Calu3 (cell line): ENCODE measurements around the gene APBA2. TPM values are rescaled to one million over a fixed set of nuclear protein-coding genes. Genes with fewer than 3 reads are reported as not detected.

Experiments
- BruUV-seq: library from RNA; stranded (reverse); fragments of 400-500 nt; replicated peaks from 2 replicates; lab custom pipeline; 2021; lab: Mats Ljungman, UMichigan
- CTCF ChIA-PET: fragments of 300-600 bp; sonication (Branson Sonifier 250); formaldehyde crosslinking; loops from one replicate; lab custom pipeline; 2022; ENCODE audit warnings: antibody characterized with exemption; lab: Charles Lee
- DNase-seq: peaks from one replicate; pipeline ENCODE4 v3.0.0; 2022
- H3K27ac Mint-ChIP-seq: one replicate; pipeline ENCODE4 v1.8.0; 2022; ENCODE audit warnings: mixed read lengths; ENCODE audit not compliant: unreplicated experiment
- H3K27me3 Mint-ChIP-seq: one replicate; pipeline ENCODE4 v1.8.0; 2022; ENCODE audit warnings: mixed read lengths; ENCODE audit not compliant: unreplicated experiment
- H3K36me3 Mint-ChIP-seq: one replicate; pipeline ENCODE4 v1.8.0; 2022; ENCODE audit warnings: mild to moderate bottlenecking, moderate library complexity, mixed read lengths; ENCODE audit not compliant: insufficient read depth, unreplicated experiment
- H3K4me1 Mint-ChIP-seq: one replicate; pipeline ENCODE4 v1.8.0; 2022; ENCODE audit warnings: mild to moderate bottlenecking, low read depth, mixed read lengths; ENCODE audit not compliant: unreplicated experiment
- H3K4me3 Mint-ChIP-seq: one replicate; pipeline ENCODE4 v1.8.0; 2022; ENCODE audit warnings: mild to moderate bottlenecking, low read depth, moderate library complexity, mixed read lengths; ENCODE audit not compliant: unreplicated experiment
- H3K9me3 Mint-ChIP-seq: one replicate; pipeline ENCODE4 v1.8.0; 2022; ENCODE audit warnings: low read depth, mixed read lengths; ENCODE audit not compliant: unreplicated experiment
- intact Hi-C: fragments of 100-400 bp; cut with micrococcal nuclease; formaldehyde crosslinking; loops from one replicate; pipeline ENCODE4 v1.10.0; 2022; ENCODE audit not compliant: unreplicated experiment
- total RNA-seq: library from RNA; stranded (reverse); gene quantifications from 2 replicates; pipeline ENCODE4 v1.2.3, GENCODE V29; 2022
- TF ChIP-seq, protein P1 (sequence below): fragments of 200-600 bp; IDR thresholded peaks from one replicate; pipeline ENCODE4 v1.8.0; 2022; ENCODE audit warnings: antibody characterized with exemption; ENCODE audit not compliant: unreplicated experiment

The APBA2 gene
- total RNA-seq, 1 experiment from 2014 or later = not detected

DNA sequence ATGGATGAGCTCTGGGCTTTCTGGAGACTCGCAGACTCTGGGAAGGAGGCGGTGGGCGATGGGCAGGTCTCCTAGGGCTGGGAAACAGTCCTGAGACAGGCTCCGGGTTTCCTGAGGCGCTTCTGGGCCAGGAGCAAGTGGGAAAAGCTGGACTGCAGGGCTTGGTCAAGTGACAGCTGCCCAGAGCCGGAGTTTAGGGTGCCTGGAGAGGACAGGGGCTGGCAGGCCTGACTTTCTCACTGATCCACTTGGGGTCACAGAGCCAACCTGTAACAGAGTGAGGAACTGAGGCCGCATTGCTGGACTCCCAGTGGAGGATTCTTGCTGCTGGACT, 107.9 kb downstream of the APBA2 start:
- no peaks in the 10 kb centered on the region for H3K27me3 Mint-ChIP-seq
- H3K9me3 Mint-ChIP-seq = no peaks in the 10 kb centered on the region
- no TSS peak for BruUV-seq
- intact Hi-C loops = no loop called here
- no peaks in the 10 kb centered on the region for H3K36me3 Mint-ChIP-seq
- no peak overlapping the region for H3K4me3 Mint-ChIP-seq
- no peak overlapping the region for H3K27ac Mint-ChIP-seq
- CTCF ChIA-PET = no interaction called here
- TF ChIP-seq, protein P1, sequence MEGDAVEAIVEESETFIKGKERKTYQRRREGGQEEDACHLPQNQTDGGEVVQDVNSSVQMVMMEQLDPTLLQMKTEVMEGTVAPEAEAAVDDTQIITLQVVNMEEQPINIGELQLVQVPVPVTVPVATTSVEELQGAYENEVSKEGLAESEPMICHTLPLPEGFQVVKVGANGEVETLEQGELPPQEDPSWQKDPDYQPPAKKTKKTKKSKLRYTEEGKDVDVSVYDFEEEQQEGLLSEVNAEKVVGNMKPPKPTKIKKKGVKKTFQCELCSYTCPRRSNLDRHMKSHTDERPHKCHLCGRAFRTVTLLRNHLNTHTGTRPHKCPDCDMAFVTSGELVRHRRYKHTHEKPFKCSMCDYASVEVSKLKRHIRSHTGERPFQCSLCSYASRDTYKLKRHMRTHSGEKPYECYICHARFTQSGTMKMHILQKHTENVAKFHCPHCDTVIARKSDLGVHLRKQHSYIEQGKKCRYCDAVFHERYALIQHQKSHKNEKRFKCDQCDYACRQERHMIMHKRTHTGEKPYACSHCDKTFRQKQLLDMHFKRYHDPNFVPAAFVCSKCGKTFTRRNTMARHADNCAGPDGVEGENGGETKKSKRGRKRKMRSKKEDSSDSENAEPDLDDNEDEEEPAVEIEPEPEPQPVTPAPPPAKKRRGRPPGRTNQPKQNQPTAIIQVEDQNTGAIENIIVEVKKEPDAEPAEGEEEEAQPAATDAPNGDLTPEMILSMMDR = no peak
- no peaks in the 10 kb centered on the region for H3K4me1 Mint-ChIP-seq
- no peak for DNase-seq

DNA sequence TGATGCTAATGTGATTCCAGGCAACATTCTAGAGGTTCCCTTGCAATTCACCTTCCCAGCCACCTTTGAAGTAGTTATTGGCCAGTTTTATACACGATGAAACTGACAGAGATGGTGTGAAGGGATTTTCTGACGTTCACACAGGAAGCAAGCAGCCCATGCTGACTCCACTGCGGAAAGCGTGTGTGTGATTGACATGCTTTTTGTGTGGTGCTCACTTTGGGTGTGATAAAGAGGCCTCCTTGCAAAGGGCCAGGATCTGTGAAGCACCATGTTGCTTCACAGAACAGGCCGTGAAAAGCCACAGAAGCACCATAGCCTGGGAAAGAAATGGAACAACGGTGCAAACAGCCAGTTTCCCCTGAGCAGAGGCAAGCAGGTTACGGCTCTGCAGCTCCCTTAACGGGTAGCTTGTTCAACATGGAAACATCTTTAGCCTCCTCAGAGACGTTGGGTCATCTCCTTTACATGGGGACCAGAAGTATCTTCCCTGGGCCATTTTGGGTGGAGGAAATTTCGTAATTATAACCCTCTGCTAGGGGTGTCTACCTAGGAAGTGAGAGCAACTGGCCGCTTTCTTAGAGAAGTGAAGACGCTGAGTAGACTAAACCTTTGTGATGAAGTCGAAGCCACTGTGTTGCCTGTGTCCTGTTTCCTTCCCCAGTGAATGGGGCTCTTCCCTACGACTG, 108.5 kb downstream of the APBA2 start:
- Mint-ChIP-seq H3K27ac (no peak overlapping the region), H3K4me1 (no peaks in the 10 kb centered on the region), H3K27me3 (no peaks in the 10 kb centered on the region), H3K36me3 (no peaks in the 10 kb centered on the region), H3K4me3 (no peak overlapping the region), H3K9me3 (no peaks in the 10 kb centered on the region)
- TF ChIP-seq, protein P1 = no peak
- CTCF ChIA-PET = no interaction called here
- DNase-seq = no peak
- no TSS peak for BruUV-seq
- intact Hi-C loops = no loop called here

DNA sequence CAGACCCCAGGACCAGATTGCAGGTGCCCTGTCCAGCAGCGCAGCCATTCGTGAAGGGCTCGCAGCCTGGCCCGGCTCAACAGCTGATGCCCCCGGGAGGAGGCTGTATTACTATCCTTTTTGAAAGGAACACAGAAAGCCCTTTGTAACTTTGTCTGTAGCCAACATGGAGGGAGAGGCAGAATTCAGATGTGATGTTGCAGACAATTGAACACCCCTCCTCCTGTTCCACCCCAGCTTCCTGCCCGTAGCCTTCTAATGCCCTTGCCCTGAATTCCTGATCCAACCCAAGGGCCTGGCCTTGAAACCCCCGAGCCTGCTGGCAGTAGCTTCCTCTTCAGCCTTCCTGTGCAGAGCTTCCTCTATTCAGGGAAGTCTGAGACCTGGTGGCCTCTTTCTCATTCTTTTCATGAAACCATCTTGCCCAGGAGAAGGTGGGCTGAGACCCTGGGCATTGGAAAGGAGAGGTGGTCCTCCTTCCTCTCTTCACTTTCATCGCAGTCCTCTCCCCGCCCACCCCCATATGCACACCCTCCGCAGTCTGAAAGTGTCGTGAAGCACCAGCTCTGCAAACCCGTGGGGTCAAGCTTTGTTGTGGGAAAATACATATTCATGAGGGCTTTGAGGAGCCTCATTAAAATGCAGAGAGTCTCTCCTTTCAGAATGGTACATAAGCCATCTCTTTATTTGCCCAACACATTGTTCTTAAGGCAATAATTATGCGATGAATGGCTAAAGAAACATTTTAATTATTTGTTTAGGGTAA, 109.2 kb downstream of the APBA2 start:
- intact Hi-C loops = no loop called here
- Mint-ChIP-seq H3K4me1 (no peaks in the 10 kb centered on the region), H3K9me3 (no peaks in the 10 kb centered on the region), H3K27ac (no peak overlapping the region), H3K36me3 (no peaks in the 10 kb centered on the region), H3K27me3 (no peaks in the 10 kb centered on the region), H3K4me3 (no peak overlapping the region)
- no peak for DNase-seq
- CTCF ChIA-PET = no interaction called here
- no TSS peak for BruUV-seq
- TF ChIP-seq, protein P1 = no peak

DNA sequence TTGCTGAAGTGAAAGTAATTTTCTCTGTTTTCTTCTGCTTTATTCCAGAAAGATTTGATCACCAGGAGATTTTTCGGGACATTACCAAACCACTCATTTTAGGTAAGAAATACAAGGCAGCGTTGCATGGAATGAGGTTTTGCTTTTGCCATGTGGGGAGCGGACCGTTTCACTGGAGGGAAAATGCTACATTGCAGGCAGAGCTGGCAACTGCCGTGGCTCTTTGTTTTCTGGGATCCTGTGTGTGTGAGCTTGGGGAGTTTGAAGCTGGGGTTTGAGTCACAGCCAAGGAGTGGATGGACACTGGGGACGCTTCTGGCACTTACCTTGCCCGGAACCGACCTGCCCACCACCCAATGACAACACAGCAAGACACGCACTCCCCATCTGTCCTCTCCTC, 109.9 kb downstream of the APBA2 start:
- CTCF ChIA-PET = no interaction called here
- no TSS peak for BruUV-seq
- intact Hi-C loops = no loop called here

More for the DNA sequence above, 109.9 kb downstream of the APBA2 start:
- H3K27ac Mint-ChIP-seq = no peak overlapping the region
- DNase-seq = no peak
- no peaks in the 10 kb centered on the region for H3K9me3 Mint-ChIP-seq
- no peak overlapping the region for H3K4me3 Mint-ChIP-seq
- no peaks in the 10 kb centered on the region for H3K4me1 Mint-ChIP-seq
- TF ChIP-seq, protein P1 = no peak
- H3K36me3 Mint-ChIP-seq = no peaks in the 10 kb centered on the region
- H3K27me3 Mint-ChIP-seq = no peaks in the 10 kb centered on the region
